Caki2 (cell line): ENCODE results near the gene HAAO. TPM values are rescaled to one million over a fixed set of nuclear protein-coding genes. Genes with fewer than 3 reads are reported as not detected.

Experiments used
- DNase-seq: peaks from one replicate; pipeline ENCODE4 v3.0.0-alpha.2; 2015; ENCODE audit warnings: low read depth
- in situ Hi-C: cut with HindIII; loops from 2 replicates; pipeline ENCODE4 v1.10.0; 2016; ENCODE audit warnings: low sequenced_read_pairs, low pct_unique_long_range_greater_than_20kb, mixed read lengths
- total RNA-seq: library from RNA; depleted of rRNA; stranded (reverse); fragments of >200 nt; shearing (Covaris generic); gene quantifications from 2 replicates; pipeline ENCODE4 v1.2.3, GENCODE V29; 2014; ENCODE audit warnings: low replicate concordance

The HAAO gene
- total RNA-seq, 1 experiment from 2014 or later: not detected

DNA sequence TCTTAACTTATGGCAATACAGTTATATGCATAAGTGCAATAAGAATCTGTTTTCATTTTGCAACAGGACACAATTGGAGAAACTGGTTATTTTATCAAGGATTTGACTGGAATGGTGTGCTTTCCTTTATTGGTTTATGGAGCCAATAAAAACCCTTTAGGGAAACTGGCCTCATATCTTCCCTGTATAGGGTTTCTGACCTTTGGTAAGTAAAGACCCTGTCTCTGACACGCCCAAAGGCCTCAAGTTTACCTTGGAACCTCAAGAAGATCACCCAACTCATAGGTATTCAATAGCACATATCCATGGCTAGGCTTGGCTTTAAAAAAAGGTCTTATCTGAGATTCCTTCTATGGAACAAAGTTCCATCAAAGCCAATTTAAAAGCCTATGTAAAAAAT lies 11.2 kb downstream of the HAAO start:
- in situ Hi-C loops: no loop called here

DNA sequence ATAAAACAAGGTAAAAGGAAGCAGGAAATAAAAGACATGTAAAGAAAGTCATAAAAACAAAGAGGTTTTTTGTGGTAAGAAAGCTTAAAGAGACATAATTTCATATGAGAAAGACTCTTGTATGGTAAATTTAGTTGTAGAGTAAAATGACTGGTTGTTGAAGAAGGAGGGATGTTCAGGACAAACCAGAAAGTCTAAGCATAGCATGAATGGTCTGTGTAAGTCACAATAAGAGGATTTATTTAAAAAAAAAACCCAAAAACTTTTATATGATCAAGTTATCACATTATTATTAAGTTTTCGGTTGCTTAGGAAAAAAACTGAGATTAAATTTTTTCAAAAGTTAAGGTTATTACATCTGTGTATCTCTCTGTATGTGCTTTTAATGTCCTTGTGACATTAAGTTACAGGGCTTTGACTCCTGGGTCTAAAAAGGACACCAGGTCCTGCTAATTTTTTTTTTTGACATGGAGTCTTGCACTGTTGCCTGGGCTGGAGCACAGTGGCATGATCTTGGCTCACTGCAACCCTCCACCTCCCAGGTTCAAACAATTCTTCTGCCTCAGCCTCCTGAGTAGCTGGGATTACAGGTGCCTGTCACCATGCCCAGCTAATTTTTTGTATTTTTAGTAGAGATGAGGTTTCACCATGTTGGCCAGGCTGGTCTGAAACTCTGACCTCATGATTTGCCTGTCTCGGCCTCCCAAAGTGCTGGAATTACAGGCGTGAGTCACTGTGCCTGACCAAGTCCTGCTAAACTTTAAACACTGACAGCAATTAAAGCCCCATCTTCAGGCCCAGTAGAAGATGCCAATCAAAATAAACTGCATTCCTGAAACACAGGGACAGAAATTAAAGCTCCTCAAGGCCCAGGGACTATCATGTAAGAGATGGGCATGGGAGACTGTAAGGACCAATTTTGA lies 14.2 kb downstream of the HAAO start:
- DNase-seq: peak; percentile 25

More for the DNA sequence above, 11.2 kb downstream of the HAAO start:
- DNase-seq: no peak

DNA sequence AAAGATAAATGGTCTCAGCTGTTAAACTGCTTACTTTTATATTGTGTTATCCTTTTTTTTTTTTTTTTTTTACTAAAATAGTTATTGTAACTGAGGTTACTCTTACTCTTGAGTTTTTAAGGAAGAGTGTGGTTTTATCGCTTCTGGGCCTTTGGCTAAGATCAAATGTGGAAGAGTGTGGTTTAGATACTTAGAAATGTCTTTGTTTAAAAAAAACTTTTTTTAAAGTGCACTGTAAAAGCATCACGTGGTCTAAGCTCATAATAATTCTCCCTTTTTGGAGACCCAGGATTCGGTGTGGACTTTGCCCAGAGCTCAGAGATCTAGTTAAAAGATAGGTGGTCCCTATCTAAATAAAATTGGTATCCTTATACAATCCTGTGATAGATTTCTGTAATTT lies 16.6 kb downstream of the HAAO start:
- no peak for DNase-seq
- in situ Hi-C loops: no loop called here

More for the DNA sequence above, 14.2 kb downstream of the HAAO start:
- in situ Hi-C loops: no loop called here

DNA sequence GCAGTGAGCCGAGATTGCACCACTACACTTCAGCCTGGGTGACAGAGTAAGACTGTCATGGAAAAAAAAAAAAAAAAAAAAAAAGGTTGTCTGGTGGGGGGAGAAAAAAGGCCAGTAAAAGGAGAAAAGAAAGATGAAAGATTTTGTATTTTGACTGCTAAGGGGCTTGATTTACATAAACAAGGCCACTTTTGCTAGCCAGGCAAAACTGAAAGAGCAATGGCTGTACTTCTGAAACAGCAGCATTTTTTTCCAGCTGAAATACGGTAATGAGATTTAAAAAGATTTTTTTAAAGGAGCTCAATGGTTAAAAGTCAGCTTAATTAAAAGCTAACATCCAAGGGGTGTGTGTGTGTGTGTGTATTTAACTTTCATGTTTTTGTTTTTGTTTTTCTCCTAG lies 17.2 kb downstream of the HAAO start:
- DNase-seq: no peak
- in situ Hi-C loops: no loop called here

DNA sequence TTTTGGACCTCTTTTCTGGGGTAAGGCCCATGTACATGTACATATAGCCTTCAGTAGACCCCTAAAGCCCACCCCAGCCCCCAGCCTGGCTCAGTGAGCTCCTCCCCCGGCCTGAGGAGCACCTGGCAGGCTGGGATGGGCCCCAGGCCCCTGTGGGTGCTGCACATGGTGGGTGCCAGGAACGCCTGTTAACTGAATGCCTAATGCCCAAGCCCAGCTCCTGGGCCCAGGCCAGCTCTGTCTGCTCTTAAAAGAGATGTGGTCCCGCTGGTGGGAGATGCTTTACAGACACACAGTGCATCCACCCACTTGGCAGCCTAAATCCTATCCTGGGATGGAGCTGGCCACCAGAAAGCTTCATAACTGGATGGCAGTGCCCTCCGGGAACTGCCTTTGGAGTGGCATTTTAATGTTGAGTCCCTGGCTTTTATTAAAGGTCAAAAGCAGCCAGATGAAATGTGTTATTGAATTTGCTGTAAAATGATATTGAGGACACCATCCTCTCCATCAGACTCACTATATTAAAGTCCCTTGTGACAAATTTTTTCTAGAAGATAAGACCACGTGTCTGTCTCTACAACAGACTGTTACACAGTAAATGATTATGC lies 20.7 kb downstream of the HAAO start:
- in situ Hi-C loops: no loop called here
- DNase-seq: no peak

DNA sequence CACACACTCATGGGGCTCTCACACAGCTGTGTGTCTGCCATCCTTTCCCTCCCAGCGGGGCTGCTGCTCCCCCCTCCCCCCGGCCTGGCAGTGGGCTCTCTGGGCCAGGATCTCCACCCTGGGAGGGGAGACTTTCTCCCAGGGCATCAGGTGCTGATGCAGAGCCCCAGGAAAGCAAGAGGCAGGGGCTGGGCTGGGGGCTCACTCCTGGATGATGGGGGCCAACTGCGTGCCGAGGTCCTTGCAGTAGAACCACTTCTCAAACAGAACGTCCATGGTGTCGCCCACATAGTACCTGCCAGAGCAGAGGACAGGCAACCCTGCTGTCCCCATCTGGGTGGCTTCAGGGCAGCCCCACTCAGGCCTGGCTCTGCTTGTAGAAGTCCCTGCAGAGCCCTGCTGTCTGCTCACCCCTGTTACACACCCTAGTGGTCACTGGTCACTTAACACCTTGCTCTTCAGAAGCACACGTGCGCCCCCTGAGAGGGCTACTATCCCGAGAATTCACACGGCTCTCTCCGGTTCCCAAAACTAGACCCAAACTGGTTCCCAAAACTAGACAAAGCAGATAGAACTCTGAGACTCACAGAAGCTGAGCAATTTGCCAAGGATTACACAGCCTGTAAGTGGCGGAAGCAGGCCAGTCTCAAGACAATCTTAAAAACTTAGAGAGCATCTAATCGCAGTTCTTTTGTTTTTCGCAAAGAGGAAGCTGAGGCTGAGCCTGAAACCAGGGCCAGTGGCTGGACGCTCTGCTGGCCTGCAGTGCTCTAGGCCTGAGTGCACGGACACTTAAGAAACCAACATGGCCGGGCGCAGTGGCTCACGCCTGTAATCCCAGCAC lies 21.9 kb downstream of the HAAO start:
- in situ Hi-C loops: no loop called here
- no peak for DNase-seq

DNA sequence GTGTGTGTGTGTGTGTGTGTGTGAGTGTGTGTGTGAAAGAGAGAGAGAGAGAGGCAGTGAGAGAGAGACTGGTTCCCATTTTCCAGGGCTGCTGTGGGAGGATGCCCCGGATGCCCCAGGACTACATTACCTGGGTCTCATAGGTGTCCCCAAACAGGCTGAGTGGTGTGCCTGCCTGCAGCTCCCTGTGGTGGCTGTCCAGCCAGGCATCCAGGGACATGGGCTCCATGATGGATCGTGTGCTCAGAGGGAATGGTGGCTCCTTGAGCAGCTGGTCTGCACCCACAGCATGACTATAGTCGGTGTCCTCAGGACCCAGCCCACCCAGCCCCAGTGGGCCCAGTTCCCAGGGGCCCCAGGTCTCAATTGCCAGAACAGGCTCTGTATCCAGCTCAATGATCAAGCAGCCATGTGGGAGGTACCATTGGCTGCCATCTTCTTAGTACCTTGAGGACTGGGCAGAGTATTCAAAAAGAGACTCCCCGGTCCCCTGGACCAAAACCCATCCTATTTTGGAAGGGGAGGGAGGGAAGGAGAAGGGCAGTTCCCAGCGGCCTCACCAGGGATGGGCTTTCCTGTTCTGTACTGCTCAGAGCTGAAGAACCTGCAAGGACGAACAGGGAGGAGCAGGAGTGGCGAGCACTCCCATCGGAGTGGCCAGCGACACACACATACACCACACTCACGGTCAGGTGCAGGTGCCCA lies 22.6 kb downstream of the HAAO start:
- in situ Hi-C loops: no loop called here
- DNase-seq: no peak

DNA sequence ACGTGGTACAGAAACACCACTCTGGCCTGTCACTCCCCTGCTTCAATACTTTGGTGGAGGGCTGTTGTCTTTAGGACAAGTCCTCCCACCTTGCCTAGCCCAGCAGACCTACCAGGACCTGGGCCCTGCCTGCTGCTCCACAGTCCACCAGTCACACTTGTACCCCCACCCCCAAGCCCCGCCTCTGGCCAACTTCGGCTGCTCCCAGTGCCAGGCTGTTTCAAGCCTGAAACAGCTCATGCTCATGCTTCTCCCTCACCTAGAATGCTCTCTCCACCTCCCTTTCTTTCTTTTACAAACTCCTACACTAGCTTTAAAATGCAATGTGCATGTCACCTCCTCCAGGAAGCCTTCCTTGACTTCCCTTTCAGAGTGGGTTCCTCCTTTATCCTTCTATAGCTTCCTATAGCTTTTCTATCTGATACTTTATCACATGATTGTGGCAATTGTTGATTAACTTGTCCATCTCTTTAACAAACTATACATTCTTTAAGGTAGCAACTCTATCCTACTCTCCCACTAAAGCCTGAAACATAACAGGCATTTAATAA lies 23.6 kb downstream of the HAAO start:
- in situ Hi-C loops: no loop called here
- no peak for DNase-seq

DNA sequence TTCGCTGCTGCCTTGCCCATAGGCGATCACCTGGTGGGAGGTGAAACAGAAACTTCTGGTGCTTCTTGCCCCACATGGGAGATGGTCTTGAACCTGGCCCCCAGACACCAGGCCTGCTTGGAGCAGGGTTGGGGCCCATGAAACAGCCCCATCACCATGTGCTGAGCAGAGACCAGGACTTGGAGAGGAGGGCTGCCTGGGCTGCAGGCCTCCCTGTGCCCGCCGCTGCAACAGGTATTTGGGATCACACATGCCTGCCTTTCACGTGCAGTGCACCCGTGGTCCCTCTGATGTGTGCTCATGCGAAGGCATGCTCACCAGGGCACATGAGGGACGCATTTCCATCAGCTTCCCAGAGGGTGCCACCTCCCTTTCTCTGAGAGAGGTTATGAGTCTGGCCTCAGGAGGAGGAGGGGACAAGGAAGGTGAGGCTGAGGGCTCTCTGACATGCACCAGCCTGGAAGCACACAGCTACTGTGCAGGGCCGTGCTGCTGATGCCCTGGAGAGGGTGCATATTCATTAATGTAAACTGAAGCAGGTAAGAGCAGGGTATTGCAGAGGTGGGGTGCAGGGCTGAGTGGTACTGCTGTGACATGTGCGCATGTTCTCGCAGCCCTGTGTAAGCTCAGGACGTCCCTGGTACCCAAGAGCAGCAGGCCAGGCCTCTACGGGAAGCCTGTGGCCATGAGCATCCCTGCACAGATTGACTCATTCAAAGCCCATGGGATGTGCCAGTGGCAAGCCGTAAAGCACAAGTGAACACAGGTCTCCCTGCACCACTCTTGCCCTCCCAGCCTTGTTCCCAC lies 24.3 kb downstream of the HAAO start:
- DNase-seq: no peak
- in situ Hi-C loops: no loop called here

DNA sequence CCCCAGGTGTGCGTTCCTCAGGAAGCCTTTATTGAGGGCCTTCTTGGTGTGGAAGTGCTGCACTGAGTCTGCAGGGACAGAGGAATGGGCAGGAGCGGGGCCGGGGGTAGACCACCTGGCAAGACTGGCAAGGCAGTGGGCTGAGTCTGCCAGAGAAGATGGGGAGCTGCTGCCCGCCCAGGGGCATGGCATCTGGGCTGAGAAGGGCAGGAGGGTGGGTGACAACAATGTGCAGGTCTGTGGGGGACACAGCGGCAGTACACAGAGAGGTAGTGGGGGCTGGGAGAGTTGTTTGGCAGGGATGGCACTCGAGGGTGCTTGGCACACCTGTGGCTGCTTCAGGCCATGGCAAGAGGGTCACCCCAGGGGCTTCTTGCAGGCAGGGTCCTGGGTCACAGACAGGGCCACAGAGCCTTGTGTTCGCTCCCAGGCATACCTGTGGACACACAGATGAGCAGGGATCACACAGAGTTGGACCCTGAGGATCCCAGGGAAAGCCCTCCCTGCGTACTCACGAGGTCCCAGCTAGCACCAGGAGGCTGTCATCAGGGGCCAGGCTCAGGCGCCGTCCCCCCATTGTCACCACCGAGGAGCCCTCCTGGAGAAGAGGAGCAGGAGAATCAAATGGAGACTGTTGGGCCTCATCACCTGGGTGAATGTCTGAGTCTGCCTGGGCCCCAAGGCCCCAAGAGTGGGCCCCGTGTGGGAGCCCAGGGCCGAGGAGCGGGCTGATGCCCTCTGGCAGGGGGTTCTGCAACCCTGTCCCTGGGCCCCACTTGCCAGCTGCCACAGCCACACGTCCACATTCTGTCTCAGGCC lies 25.1 kb downstream of the HAAO start:
- no peak for DNase-seq
- in situ Hi-C loops: no loop called here

DNA sequence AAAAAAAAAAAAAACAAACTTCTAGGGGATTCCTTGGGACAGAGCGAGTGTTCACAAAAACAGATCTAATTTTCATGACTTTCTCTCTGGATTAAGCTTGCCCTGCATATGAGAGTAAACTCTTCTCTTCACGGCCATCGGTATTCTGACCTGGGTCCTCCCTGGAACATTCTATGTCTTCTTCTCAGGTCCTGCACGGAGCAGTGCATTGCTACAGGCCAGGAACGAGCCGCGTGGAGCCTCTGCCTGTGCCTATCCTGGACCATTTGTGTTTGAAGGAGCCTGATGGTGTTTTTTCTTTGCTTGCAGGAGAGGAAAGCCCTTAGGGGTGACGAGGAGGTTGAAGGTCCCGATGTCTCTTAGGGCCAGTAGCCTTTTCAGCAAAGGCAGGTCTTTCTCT lies 26.7 kb downstream of the HAAO start:
- no peak for DNase-seq
- in situ Hi-C loops: no loop called here

DNA sequence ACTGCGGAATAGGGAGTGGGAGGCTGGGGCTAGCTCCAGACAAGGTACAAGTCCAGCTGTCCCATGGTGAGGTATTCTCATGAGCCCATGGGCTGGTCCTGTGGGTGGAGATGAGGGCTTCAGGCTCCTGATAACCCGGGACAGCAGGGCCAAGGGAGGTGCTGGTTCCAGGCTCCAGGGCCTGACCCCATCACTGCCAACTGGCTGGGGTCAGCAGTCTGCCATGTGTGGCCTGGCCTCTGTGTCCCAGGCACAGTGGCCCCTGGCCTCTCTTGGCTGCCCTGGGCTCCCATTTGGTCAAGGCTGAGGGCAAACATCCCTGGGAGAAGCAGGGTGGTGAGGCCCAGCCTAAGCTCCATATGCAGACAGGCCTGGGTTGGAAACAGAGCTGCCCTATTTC lies 27.5 kb downstream of the HAAO start:
- DNase-seq: no peak
- in situ Hi-C loops: no loop called here

DNA sequence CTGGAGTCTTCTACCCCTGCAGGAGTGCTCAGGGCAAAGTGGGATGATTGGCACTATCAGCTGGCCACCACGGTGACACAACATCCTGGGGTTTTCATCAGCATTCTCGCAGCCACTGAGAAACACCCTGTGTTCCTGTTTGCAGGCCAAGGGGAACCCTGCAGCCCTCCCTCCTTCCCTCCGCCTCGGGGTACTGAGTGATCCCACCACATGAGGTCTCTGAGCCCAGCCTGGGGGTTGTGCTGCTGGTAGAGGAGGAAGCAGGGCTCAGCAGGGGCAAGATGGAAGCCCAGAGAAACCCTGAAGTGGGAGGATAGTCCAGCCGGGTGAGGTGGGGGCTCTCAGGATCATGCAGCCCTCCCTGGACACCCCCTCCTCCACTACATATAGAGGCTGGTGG lies 28.3 kb downstream of the HAAO start, which contains the start of gene OXER1:
Gene OXER1 (minus strand): TSS at position 40 of the 400 bp plus-strand sequence. CDS start 73 bp downstream, outside the sequence.
- in situ Hi-C loops: no loop called here
- DNase-seq: no peak

DNA sequence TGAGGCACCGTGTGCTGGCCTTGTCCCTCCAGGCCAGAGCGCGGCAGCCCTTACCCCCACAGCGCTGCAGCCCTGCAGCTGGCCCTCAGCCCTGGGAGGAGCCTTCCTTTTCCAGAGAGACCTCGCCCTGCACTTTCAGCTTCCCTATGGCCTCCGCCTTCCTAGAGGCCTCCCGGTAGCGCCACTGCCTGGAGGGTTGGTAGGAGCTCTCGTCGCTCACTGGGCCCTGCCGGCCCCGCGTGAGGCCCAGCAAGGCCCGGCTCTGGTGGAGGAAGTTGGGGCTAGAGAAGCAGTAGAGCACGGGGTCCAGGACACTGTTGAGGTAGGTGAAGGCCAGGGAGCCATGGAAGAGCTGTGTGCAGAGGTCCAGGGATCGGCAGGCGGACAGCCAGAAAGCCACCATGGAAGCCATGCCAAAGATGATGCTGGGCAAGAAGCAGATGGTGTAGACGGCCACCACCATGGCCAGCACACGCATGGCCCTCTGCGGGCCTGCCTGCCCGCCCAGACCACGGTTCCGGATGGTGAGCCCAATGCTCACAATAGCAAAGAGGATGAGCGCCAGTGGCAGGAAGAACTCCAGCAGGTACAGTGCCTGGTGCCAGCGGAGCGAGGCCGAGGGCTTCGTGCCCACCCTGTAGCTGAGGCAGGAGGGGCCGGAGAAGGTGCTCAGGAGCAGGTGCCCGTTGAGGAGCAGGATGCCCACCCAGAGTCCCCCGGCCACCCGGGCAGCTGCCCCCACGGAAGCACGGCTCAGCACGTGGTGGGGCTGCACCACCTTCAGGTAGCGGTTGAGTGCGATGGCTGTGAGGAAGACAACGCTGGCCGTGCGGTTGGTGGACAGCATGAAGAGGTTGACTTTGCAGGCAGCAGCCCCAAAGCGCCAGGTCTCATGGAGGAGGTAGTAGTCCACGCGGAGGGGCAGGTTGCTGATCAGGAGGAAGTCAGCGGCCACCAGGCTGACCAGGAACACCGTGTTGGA lies 29.3 kb downstream of the HAAO start:
- no peak for DNase-seq
- in situ Hi-C loops: no loop called here

DNA sequence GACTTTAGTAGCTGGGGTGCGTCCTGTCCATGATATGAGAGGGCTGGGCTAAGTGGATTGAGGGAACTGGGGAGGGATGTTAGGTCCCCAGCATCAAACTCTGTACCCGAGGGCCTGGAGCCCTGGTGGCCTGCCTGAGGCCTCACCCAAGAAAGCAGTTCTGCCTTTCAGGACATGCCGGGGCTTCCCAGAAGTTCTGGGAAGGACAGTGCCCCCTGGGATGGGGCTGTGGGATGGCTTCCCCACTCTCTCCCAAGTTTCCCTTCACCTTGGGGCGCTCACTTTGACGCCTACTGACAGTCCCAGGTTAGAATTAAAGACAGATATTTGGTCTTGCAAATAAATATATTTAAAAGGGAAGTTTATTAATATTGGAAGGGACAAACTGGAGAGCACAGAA lies 30.2 kb downstream of the HAAO start:
- DNase-seq: no peak
- in situ Hi-C loops: no loop called here
